ENCODE results near the gene PRMT9. TPM values are rescaled to one million over a fixed set of nuclear protein-coding genes. Genes with fewer than 3 reads are reported as not detected.
A peak's percentile ranks its signal among the peaks of the same experiment; 100 is the strongest.

The PRMT9 gene
- total and polyA plus RNA-seq, 5 donors from 2014 or later: 5.8 to 27.5 (median 6.9) TPM

DNA sequence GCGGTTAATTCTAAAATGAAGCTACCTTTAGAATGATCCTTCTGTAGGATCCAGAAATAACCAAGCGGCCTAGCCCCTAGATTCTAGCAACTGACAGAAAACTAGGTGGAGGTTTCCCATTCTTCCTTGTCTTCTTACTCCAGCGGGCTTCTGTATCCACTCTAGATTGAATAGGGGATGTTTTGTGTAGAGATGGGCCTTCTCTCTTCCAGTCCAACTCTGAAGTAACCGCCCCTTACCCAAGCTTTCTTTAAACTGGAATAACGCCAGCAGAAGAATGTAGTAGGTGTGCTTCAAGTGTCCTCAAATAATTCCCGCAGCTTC, 67.2 kb downstream of the PRMT9 start:
- Histone ChIP-seq H3K27me3 (ENCODE audit: control insufficient read depth, insufficient read depth, low read length) (peaks cover 3% of the 10 kb centered on the region), H3K27ac (ENCODE audit: insufficient read depth, low read length, poor library complexity, severe bottlenecking) (peak overlapping the region; percentile 93), H3K9me3 (ENCODE audit: control insufficient read depth in 2 of 2, low read length in 2 of 2) (no peaks in the 10 kb centered on the region), H3K4me1 (ENCODE audit: control insufficient read depth, insufficient read depth, low read length, poor library complexity, severe bottlenecking) (peaks cover 32% of the 10 kb centered on the region), H3K4me3 (ENCODE audit: low read depth, low read length) (peak overlapping the region; percentile 98), H3K36me3 (ENCODE audit: control insufficient read depth, insufficient read depth, low read length) (peaks cover 6% of the 10 kb centered on the region)
- Mint-ChIP-seq H3K9me3 (peaks cover 0 to 3% (median 0%) of the 10 kb centered on the region in 7 donors), H3K36me3 (peaks cover 17% of the 10 kb centered on the region), H3K4me1 (peaks cover 14 to 52% (median 30%) of the 10 kb centered on the region in 4 donors), H3K4me3 (peak overlapping the region; percentile 92 to 98 (median 96)), H3K27me3 (peaks cover 25% of the 10 kb centered on the region), H3K27ac (peak overlapping the region in 2 of 3 donors; percentile 97 to 98)
- ATAC-seq (ENCODE audit: low read depth in 2 of 2): no peak
- DNase-seq: no peak

DNA sequence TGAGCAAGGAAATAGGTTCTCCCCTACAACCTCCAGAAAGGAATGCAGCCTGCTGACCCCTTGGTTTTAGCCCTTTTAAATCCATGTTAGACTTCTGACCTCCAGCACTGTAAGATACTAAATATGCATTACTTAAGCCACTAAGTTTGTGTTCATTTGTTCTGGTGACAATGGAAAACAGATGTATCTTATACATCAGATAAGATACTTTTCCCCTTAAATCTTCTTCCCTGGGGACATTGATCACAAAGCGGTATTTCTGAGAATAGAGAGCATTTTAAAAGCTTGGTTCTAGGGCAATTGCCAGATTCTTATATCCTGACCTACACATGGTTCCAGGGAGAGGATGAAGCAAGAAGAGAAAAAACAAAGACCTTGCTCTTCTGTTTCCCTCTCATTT, 73.3 kb downstream of the PRMT9 start:
- no peak overlapping the region for H3K27ac Mint-ChIP-seq
- no peak overlapping the region for H3K4me3 Mint-ChIP-seq
- Histone ChIP-seq H3K9me3 (ENCODE audit: control insufficient read depth in 2 of 2, low read length in 2 of 2) (no peaks in the 10 kb centered on the region), H3K4me3 (ENCODE audit: low read depth, low read length) (no peak overlapping the region), H3K36me3 (ENCODE audit: control insufficient read depth, insufficient read depth, low read length) (no peaks in the 10 kb centered on the region), H3K27ac (ENCODE audit: insufficient read depth, low read length, poor library complexity, severe bottlenecking) (no peak overlapping the region), H3K27me3 (ENCODE audit: control insufficient read depth, insufficient read depth, low read length) (peaks cover 24% of the 10 kb centered on the region), H3K4me1 (ENCODE audit: control insufficient read depth, insufficient read depth, low read length, poor library complexity, severe bottlenecking) (no peaks in the 10 kb centered on the region)
- peaks cover 43% of the 10 kb centered on the region for H3K27me3 Mint-ChIP-seq
- H3K36me3 Mint-ChIP-seq: no peaks in the 10 kb centered on the region
- H3K9me3 Mint-ChIP-seq: peaks cover 0 to 2% (median 0%) of the 10 kb centered on the region in 7 donors
- ATAC-seq (ENCODE audit: low read depth in 2 of 2) (no peak), DNase-seq (no peak)
- H3K4me1 Mint-ChIP-seq: peaks cover 0 to 5% (median 1%) of the 10 kb centered on the region in 4 donors

GRCh38 chr4:147607471-147607870, 76.5 kb downstream of the PRMT9 start:
- Mint-ChIP-seq H3K9me3 (no peaks in the 10 kb centered on the region), H3K27me3 (peaks cover 35% of the 10 kb centered on the region), H3K27ac (no peak overlapping the region), H3K4me1 (no peaks in the 10 kb centered on the region), H3K36me3 (no peaks in the 10 kb centered on the region), H3K4me3 (no peak overlapping the region)
- Histone ChIP-seq H3K27me3 (ENCODE audit: control insufficient read depth, insufficient read depth, low read length) (peaks cover 22% of the 10 kb centered on the region), H3K27ac (ENCODE audit: insufficient read depth, low read length, poor library complexity, severe bottlenecking) (no peak overlapping the region), H3K36me3 (ENCODE audit: control insufficient read depth, insufficient read depth, low read length) (no peaks in the 10 kb centered on the region), H3K4me1 (ENCODE audit: control insufficient read depth, insufficient read depth, low read length, poor library complexity, severe bottlenecking) (no peaks in the 10 kb centered on the region), H3K9me3 (ENCODE audit: control insufficient read depth in 2 of 2, low read length in 2 of 2) (no peaks in the 10 kb centered on the region), H3K4me3 (ENCODE audit: low read depth, low read length) (no peak overlapping the region)
- ATAC-seq (ENCODE audit: low read depth in 2 of 2): no peak
- no peak for DNase-seq

DNA sequence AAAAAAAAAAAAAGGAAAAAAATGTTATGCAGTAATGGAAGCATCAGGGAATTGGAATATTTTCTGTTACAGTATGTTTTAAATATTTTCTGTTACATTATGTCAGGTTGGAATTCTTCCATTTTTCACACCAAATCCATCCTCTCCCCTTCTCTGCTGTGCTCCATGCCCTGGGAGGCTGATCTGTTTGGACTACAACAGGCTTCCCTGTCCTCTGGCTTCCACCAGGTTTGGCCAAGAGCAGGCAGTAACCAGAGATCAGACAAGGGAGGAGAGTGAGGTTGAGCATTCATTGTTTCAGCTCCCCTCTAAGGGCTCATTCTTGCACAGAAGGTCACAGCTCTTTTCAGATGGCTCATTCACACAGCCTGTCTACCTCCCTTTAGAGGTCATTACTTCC, 78.5 kb downstream of the PRMT9 start:
- Mint-ChIP-seq H3K36me3 (no peaks in the 10 kb centered on the region), H3K4me3 (no peak overlapping the region), H3K27ac (no peak overlapping the region), H3K4me1 (no peaks in the 10 kb centered on the region), H3K9me3 (no peaks in the 10 kb centered on the region), H3K27me3 (peaks cover 31% of the 10 kb centered on the region)
- Histone ChIP-seq H3K36me3 (ENCODE audit: control insufficient read depth, insufficient read depth, low read length) (no peaks in the 10 kb centered on the region), H3K27ac (ENCODE audit: insufficient read depth, low read length, poor library complexity, severe bottlenecking) (no peak overlapping the region), H3K4me1 (ENCODE audit: control insufficient read depth, insufficient read depth, low read length, poor library complexity, severe bottlenecking) (no peaks in the 10 kb centered on the region), H3K4me3 (ENCODE audit: low read depth, low read length) (no peak overlapping the region), H3K9me3 (ENCODE audit: control insufficient read depth in 2 of 2, low read length in 2 of 2) (no peaks in the 10 kb centered on the region), H3K27me3 (ENCODE audit: control insufficient read depth, insufficient read depth, low read length) (peaks cover 16% of the 10 kb centered on the region)
- ATAC-seq (ENCODE audit: low read depth in 2 of 2) (no peak), DNase-seq (no peak)

GRCh38 chr4:147599769-147600168, 84.2 kb downstream of the PRMT9 start:
- Mint-ChIP-seq H3K36me3 (no peaks in the 10 kb centered on the region), H3K4me1 (peaks cover 0 to 4% (median 0%) of the 10 kb centered on the region in 4 donors), H3K27me3 (peaks cover 28% of the 10 kb centered on the region), H3K4me3 (no peak overlapping the region), H3K9me3 (no peaks in the 10 kb centered on the region), H3K27ac (no peak overlapping the region)
- H3K4me3 ChIP-seq (ENCODE audit: low read depth, low read length): no peak overlapping the region
- H3K36me3 ChIP-seq (ENCODE audit: control insufficient read depth, insufficient read depth, low read length): no peaks in the 10 kb centered on the region
- H3K27me3 ChIP-seq (ENCODE audit: control insufficient read depth, insufficient read depth, low read length): peaks cover 3% of the 10 kb centered on the region
- DNase-seq (no peak), ATAC-seq (ENCODE audit: low read depth in 2 of 2) (no peak)
- no peaks in the 10 kb centered on the region for H3K9me3 ChIP-seq (ENCODE audit: control insufficient read depth in 2 of 2, low read length in 2 of 2)
- H3K27ac ChIP-seq (ENCODE audit: insufficient read depth, low read length, poor library complexity, severe bottlenecking): no peak overlapping the region
- H3K4me1 ChIP-seq (ENCODE audit: control insufficient read depth, insufficient read depth, low read length, poor library complexity, severe bottlenecking): no peaks in the 10 kb centered on the region

DNA sequence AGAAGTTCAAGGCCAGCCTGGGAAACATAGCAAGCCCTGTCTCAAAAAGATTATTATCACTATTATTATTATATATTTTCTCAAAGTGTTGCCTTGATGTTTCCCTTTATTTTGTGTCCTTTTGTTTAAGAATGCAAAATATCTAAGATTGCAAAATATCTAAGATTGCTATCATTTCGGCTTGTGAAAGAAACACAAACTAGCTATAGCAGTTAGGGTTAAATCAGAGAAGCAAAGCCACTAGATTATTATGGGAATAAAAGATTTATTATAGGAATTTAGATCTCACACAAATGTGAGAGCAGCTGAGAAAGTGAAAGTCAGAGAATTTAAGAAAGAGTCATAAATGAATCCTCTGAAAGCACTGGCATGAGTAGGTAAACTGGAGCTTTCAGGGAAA, 84.8 kb downstream of the PRMT9 start:
- Histone ChIP-seq H3K36me3 (ENCODE audit: control insufficient read depth, insufficient read depth, low read length) (no peaks in the 10 kb centered on the region), H3K4me1 (ENCODE audit: control insufficient read depth, insufficient read depth, low read length, poor library complexity, severe bottlenecking) (no peaks in the 10 kb centered on the region), H3K27me3 (ENCODE audit: control insufficient read depth, insufficient read depth, low read length) (peaks cover 3% of the 10 kb centered on the region), H3K9me3 (ENCODE audit: control insufficient read depth in 2 of 2, low read length in 2 of 2) (no peaks in the 10 kb centered on the region), H3K27ac (ENCODE audit: insufficient read depth, low read length, poor library complexity, severe bottlenecking) (no peak overlapping the region), H3K4me3 (ENCODE audit: low read depth, low read length) (no peak overlapping the region)
- Mint-ChIP-seq H3K9me3 (no peaks in the 10 kb centered on the region), H3K4me3 (no peak overlapping the region), H3K27me3 (peaks cover 25% of the 10 kb centered on the region), H3K27ac (no peak overlapping the region), H3K36me3 (no peaks in the 10 kb centered on the region), H3K4me1 (peaks cover 0 to 4% (median 0%) of the 10 kb centered on the region in 4 donors)
- ATAC-seq (ENCODE audit: low read depth in 2 of 2) (no peak), DNase-seq (no peak)

GRCh38 chr4:147597561-147597960, 86.4 kb downstream of the PRMT9 start:
- H3K27ac Mint-ChIP-seq: no peak overlapping the region

GRCh38 chr4:147596981-147597380, 87.0 kb downstream of the PRMT9 start:
- no peak for DNase-seq
- Histone ChIP-seq H3K4me3 (ENCODE audit: low read depth, low read length) (no peak overlapping the region), H3K36me3 (ENCODE audit: control insufficient read depth, insufficient read depth, low read length) (no peaks in the 10 kb centered on the region), H3K9me3 (ENCODE audit: control insufficient read depth in 2 of 2, low read length in 2 of 2) (no peaks in the 10 kb centered on the region), H3K27ac (ENCODE audit: insufficient read depth, low read length, poor library complexity, severe bottlenecking) (no peak overlapping the region), H3K4me1 (ENCODE audit: control insufficient read depth, insufficient read depth, low read length, poor library complexity, severe bottlenecking) (no peaks in the 10 kb centered on the region), H3K27me3 (ENCODE audit: control insufficient read depth, insufficient read depth, low read length) (peaks cover 3% of the 10 kb centered on the region)
- H3K27me3 Mint-ChIP-seq: peaks cover 21% of the 10 kb centered on the region
- H3K4me1 Mint-ChIP-seq: peaks cover 0 to 4% (median 0%) of the 10 kb centered on the region in 4 donors
- peak overlapping the region in 1 of 3 donors; percentile 55 for H3K27ac Mint-ChIP-seq
- H3K36me3 Mint-ChIP-seq: no peaks in the 10 kb centered on the region
- H3K4me3 Mint-ChIP-seq: no peak overlapping the region
- no peak for ATAC-seq (ENCODE audit: low read depth in 2 of 2)
- no peaks in the 10 kb centered on the region for H3K9me3 Mint-ChIP-seq

More at GRCh38 chr4:147597561-147597960, 86.4 kb downstream of the PRMT9 start:
- peaks cover 3% of the 10 kb centered on the region for H3K27me3 ChIP-seq (ENCODE audit: control insufficient read depth, insufficient read depth, low read length)
- no peak overlapping the region for H3K27ac ChIP-seq (ENCODE audit: insufficient read depth, low read length, poor library complexity, severe bottlenecking)
- no peaks in the 10 kb centered on the region for H3K36me3 ChIP-seq (ENCODE audit: control insufficient read depth, insufficient read depth, low read length)
- Mint-ChIP-seq H3K36me3 (no peaks in the 10 kb centered on the region), H3K4me1 (peaks cover 0 to 4% (median 0%) of the 10 kb centered on the region in 4 donors), H3K9me3 (no peaks in the 10 kb centered on the region), H3K27me3 (peaks cover 25% of the 10 kb centered on the region), H3K4me3 (no peak overlapping the region)
- no peak overlapping the region for H3K4me3 ChIP-seq (ENCODE audit: low read depth, low read length)
- DNase-seq (no peak), ATAC-seq (ENCODE audit: low read depth in 2 of 2) (no peak)
- no peaks in the 10 kb centered on the region for H3K9me3 ChIP-seq (ENCODE audit: control insufficient read depth in 2 of 2, low read length in 2 of 2)
- H3K4me1 ChIP-seq (ENCODE audit: control insufficient read depth, insufficient read depth, low read length, poor library complexity, severe bottlenecking): no peaks in the 10 kb centered on the region

All from CD4-positive, CD25-positive, alpha-beta regulatory T cell (primary cell).